K562 (cell line): Measurements from ENCODE around the gene C4orf36.

ENCODE experiments used
- ARNT ChIP-seq, 2 experiments: fragments of 450-650 bp; IDR thresholded peaks; 2 replicates each; pipeline ENCODE4 v1.6.1; 2016; ENCODE audit warnings: mild to moderate bottlenecking in 1 of 2
- CTCF ChIP-seq, 3 experiments: IDR thresholded peaks in 2 of 3; conservative IDR thresholded peaks in 1 of 3; 2 replicates each; pipeline ENCODE4 v1.5.1; 2011 to 2012; ENCODE audit warnings: low read length in 3 of 3, mild to moderate bottlenecking in 3 of 3, control low read depth in 2 of 3, improper control_type of control experiment in 1 of 3, inconsistent platforms in 1 of 3, low read depth in 1 of 3, mixed read lengths in 1 of 3, moderate library complexity in 1 of 3; ENCODE audit not compliant: insufficient read depth in 2 of 3
- EGR1 ChIP-seq: fragments of 450-650 bp; conservative IDR thresholded peaks from 2 replicates; pipeline ENCODE4 v1.6.1; 2017; ENCODE audit warnings: mild to moderate bottlenecking
- EP300 ChIP-seq: IDR thresholded peaks from 2 replicates; pipeline ENCODE4 v1.6.1; 2012; ENCODE audit warnings: low read length, improper control_type of control experiment
- KDM1A ChIP-seq, 2 experiments: fragments of 450-650 bp; IDR thresholded peaks; 2 replicates each; pipeline ENCODE4 v1.6.1; 2016; ENCODE audit warnings: mild to moderate bottlenecking in 2 of 2
- MCM2 ChIP-seq: fragments of 450-650 bp; IDR thresholded peaks from 2 replicates; pipeline ENCODE4 v1.6.1; 2017; ENCODE audit warnings: low read depth, mild to moderate bottlenecking
- NFE2L1 ChIP-seq: fragments of 450-650 bp; IDR thresholded peaks from 2 replicates; pipeline ENCODE4 v1.6.1; 2016; ENCODE audit warnings: missing genetic modification characterization, low read depth, mild to moderate bottlenecking, missing compliant biosample characterization, moderate library complexity, borderline replicate concordance
- PATZ1 ChIP-seq: fragments of 250-450 bp; sonication (Bioruptor Pico); IDR thresholded peaks from 2 replicates; pipeline ENCODE4 v1.5.0; 2020; ENCODE audit warnings: mild to moderate bottlenecking, borderline replicate concordance
- RBFOX2 ChIP-seq: fragments of 200-400 bp; formaldehyde crosslinking; IDR thresholded peaks from 2 replicates; pipeline ENCODE4 v1.6.1; 2017; ENCODE audit warnings: low read depth, mild to moderate bottlenecking, low read length, moderate library complexity
- REST ChIP-seq, 2 experiments: fragments of 450-650 bp; formaldehyde crosslinking in 1 of 2; IDR thresholded peaks; 2 replicates each; pipeline versions ENCODE4 v1.4.0 to v1.6.1; 2014 to 2020; ENCODE audit warnings: mild to moderate bottlenecking in 2 of 2, borderline replicate concordance in 1 of 2, low read depth in 1 of 2
- RNF2 ChIP-seq: sonication (generic); IDR thresholded peaks from 2 replicates; pipeline ENCODE4 v1.6.1; 2016

- no peak; the same call in 1 of the 2 replicates for TF ChIP-seq EGR1
- TF ChIP-seq REST (IDR thresholded peaks at IDR 0.05; ENCODE audit: borderline replicate concordance), result no peak
- TF ChIP-seq REST (CRISPR knock-in tag; IDR thresholded peaks at IDR 0.05; ENCODE audit: low read depth), result no peak
- TF ChIP-seq PATZ1 (CRISPR knock-in tag), result no peak
- TF ChIP-seq RBFOX2, result no peak
- no peak for TF ChIP-seq EP300
- TF ChIP-seq ARNT (IDR thresholded peaks at IDR 0.05), result peak in 1 of 2 experiments; percentile 63; a peak in 1 of 4 replicates
- no peak for TF ChIP-seq RNF2
- no peak for TF ChIP-seq CTCF (IDR thresholded peaks at IDR 0.05 in 2 of 3, conservative IDR thresholded peaks at IDR 0.05 in 1 of 3; ENCODE audit: insufficient read depth in 2 of 3, low read depth in 1 of 3, low read length in 3 of 3)
- TF ChIP-seq MCM2, result no peak
- TF ChIP-seq KDM1A (IDR thresholded peaks at IDR 0.05), result no peak
- no peak for TF ChIP-seq NFE2L1 (tag)
Observed at GRCh38 chr4:86934147-86934770, 42.0 kb upstream of the C4orf36 start.
